ENCODE data around the gene TNFAIP2. TPM values are rescaled to one million over a fixed set of nuclear protein-coding genes. Genes with fewer than 3 reads are reported as not detected.
A peak's percentile ranks its signal among the peaks of the same experiment; 100 is the strongest.

The TNFAIP2 gene
- total and polyA plus RNA-seq, 3 experiments from 2014 or later, result 0.70 to 1.4 TPM; not detected in 1

DNA sequence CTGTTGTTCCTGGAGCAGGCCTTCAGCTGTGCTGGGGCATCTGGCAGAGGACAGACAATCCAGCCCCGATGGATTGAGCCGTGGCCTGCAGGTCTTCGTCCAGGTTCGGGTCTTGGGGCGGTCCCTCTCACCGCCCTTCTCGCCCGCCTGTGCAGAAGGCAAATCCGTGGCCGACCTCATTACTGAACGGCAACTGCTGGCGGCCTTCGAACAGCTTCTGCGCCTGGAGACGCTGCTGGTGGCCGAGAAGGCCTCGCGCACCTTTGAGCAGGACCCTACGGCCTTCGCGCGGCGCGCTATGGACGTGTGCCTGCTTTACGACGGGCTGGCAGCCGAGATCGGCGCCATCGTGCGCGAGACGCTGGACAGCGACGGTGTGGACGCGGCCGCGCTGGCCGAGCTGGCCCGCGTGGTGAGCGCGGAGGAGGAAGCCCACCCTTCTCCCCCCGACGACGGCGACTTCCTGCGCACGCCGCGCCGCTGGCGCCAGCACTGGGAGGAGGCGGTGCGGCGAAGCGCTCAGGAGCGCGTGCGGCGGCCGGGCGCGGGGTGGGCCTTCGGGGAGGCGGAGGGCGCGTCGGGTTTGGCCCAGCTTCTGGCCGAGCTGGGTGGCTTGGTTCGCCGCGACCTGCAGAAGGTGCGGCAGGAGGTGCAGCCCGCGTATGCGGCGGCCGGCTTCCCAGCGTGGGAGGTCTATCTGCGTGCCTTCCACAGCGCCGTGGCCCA, 21.1 kb upstream of the TNFAIP2 start:
- H3K27me3 Mint-ChIP-seq, result peaks cover 14 to 30% of the 10 kb centered on the region in 2 donors
- no peaks in the 10 kb centered on the region for H3K36me3 ChIP-seq (ENCODE audit: insufficient read depth, low read length)
- no peak for DNase-seq
- ChIA-PET CTCF (no interaction called here), POLR2A (no interaction called here)
- no peak overlapping the region for H3K27ac Mint-ChIP-seq
- peaks cover 5% of the 10 kb centered on the region for H3K4me1 ChIP-seq (ENCODE audit: insufficient read depth, low read length)
- H3K4me3 Mint-ChIP-seq, result no peak overlapping the region
- H3K4me1 Mint-ChIP-seq, result peaks cover 0 to 12% (median 5%) of the 10 kb centered on the region in 3 donors
- no peak overlapping the region for H3K4me3 ChIP-seq (ENCODE audit: low read length)
- H3K27ac ChIP-seq (ENCODE audit: low read depth, low read length), result no peak overlapping the region
- H3K9me3 ChIP-seq (ENCODE audit: low read length), result no peaks in the 10 kb centered on the region
- H3K27me3 ChIP-seq (ENCODE audit: insufficient read depth, low read length, poor library complexity, severe bottlenecking), result peaks cover 10% of the 10 kb centered on the region
- peaks cover 0 to 1% (median 0%) of the 10 kb centered on the region in 3 donors for H3K36me3 Mint-ChIP-seq
- H3K9me3 Mint-ChIP-seq, result no peaks in the 10 kb centered on the region

DNA sequence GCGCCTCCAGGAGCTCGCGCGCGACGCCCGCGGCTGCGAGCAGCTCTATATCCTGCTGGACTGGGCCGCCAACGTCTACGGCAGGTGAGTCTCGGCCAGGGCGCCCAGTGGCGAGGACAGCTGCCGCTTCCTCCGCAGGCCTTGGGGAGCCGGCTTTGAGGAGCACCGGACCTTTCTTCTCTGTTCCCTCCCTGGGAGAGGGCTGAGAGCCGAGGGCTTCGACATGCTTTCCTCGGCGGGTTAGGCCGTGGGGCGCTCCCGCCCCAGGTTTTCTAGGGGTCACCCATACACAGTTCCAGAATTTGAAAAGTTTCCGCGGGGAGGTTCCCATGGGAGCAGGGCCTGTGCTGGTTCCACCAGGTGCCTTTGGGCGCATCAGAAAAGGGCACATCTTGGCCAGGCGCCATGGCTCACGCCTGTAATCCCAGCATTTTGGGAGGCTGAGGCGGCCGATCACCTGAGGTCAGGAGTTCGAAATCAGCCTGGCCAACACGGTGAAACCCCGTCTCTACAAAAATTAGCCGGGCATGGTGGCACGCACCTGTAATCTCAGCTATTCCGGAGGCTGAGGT, 20.5 kb upstream of the TNFAIP2 start:
- Mint-ChIP-seq H3K27ac (no peak overlapping the region), H3K4me3 (no peak overlapping the region), H3K27me3 (peaks cover 14 to 25% of the 10 kb centered on the region in 2 donors), H3K36me3 (peaks cover 0 to 1% (median 0%) of the 10 kb centered on the region in 3 donors), H3K4me1 (peaks cover 0 to 12% (median 5%) of the 10 kb centered on the region in 3 donors), H3K9me3 (no peaks in the 10 kb centered on the region)
- ChIA-PET POLR2A (no interaction called here), CTCF (interaction anchor here (4.3 kb wide), 1 partner anchor 7 kb away, joined by 28 read pairs; the partner anchor contains the start of gene EXOC3L4)
- Histone ChIP-seq H3K27ac (ENCODE audit: low read depth, low read length) (no peak overlapping the region), H3K27me3 (ENCODE audit: insufficient read depth, low read length, poor library complexity, severe bottlenecking) (peaks cover 10% of the 10 kb centered on the region), H3K9me3 (ENCODE audit: low read length) (no peaks in the 10 kb centered on the region), H3K36me3 (ENCODE audit: insufficient read depth, low read length) (no peaks in the 10 kb centered on the region), H3K4me3 (ENCODE audit: low read length) (no peak overlapping the region), H3K4me1 (ENCODE audit: insufficient read depth, low read length) (peaks cover 5% of the 10 kb centered on the region)
- no peak for DNase-seq

DNA sequence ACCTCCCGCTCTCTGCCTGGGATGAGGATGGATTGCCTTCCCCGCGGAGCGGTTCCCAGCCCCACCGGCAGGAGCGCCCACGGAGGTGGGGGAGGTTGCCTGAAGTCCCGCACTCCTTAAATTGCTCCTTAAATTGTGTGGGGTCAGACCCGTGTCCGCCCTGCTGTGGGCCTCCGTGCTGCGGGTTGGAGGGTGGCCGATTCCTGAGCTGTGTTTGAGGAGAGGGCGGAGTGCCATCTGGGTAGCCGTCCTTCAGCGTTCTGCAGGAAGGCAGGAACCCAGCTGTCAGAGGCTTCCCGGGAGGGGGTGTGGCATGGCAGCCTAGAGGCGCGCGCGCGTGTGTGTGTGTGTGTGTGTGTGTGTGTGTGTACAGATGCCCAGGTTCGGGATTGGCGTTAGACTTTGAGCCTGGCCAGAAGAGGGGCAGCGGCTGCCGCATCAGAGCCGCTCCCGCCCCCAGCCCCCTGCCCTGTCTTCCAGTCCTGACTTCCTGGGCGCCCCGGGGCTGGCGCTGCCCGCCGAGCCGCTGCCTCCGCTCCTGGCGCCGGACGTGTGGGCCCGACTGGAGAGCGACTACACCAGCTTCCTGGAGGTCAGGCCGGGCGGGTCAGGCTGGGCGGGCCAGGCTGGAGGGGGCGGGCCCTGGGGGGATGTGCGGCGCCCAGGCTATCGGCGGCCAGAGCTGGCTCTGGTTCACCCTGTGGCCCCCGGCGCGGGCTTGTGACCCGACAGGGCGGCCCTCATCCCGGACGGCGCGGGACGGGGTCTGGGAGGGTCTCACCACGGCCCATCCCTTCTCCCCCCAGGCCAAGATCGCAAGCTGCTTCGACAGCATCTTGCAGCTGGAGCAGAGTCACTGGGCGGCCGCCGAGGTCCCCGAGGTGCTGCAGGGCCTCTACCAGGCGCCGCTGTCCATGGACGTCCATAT, 19.5 kb upstream of the TNFAIP2 start:
- H3K27ac Mint-ChIP-seq, result no peak overlapping the region
- Histone ChIP-seq H3K27me3 (ENCODE audit: insufficient read depth, low read length, poor library complexity, severe bottlenecking) (peaks cover 10% of the 10 kb centered on the region), H3K9me3 (ENCODE audit: low read length) (no peaks in the 10 kb centered on the region), H3K36me3 (ENCODE audit: insufficient read depth, low read length) (no peaks in the 10 kb centered on the region), H3K4me1 (ENCODE audit: insufficient read depth, low read length) (peaks cover 5% of the 10 kb centered on the region), H3K27ac (ENCODE audit: low read depth, low read length) (no peak overlapping the region), H3K4me3 (ENCODE audit: low read length) (no peak overlapping the region)
- POLR2A ChIA-PET, result no interaction called here
- H3K36me3 Mint-ChIP-seq, result peaks cover 0 to 1% (median 0%) of the 10 kb centered on the region in 3 donors
- peaks cover 0 to 12% (median 5%) of the 10 kb centered on the region in 3 donors for H3K4me1 Mint-ChIP-seq
- H3K9me3 Mint-ChIP-seq, result no peaks in the 10 kb centered on the region
- peaks cover 16 to 25% of the 10 kb centered on the region in 2 donors for H3K27me3 Mint-ChIP-seq
- peak overlapping the region in 1 of 7 donors; percentile 68 for H3K4me3 Mint-ChIP-seq
- DNase-seq, result no peak
- CTCF ChIA-PET, result interaction anchor here (0.9 to 4.3 kb wide), 10 partner anchors 8 to 409 kb away, joined by 3 to 28 read pairs (median 8); partner anchors contain the start of gene EXOC3L4

DNA sequence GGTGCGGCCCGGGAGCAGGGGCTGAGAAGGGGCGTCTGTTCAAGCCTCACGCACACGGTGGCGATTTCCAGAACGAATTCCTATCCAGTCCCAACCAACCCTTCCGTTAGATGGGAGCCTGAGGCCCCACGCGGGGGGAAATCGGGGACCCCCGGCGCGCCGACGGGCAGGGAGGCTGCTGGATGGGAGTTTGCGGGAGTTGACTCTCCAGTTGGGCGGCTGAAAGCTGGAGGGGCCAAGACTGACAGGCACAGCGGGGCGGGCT, 18.9 kb upstream of the TNFAIP2 start:
- Histone ChIP-seq H3K27ac (ENCODE audit: low read depth, low read length) (no peak overlapping the region), H3K9me3 (ENCODE audit: low read length) (no peaks in the 10 kb centered on the region), H3K36me3 (ENCODE audit: insufficient read depth, low read length) (no peaks in the 10 kb centered on the region), H3K4me1 (ENCODE audit: insufficient read depth, low read length) (peaks cover 5% of the 10 kb centered on the region), H3K4me3 (ENCODE audit: low read length) (no peak overlapping the region), H3K27me3 (ENCODE audit: insufficient read depth, low read length, poor library complexity, severe bottlenecking) (peaks cover 10% of the 10 kb centered on the region)
- peaks cover 0 to 12% (median 5%) of the 10 kb centered on the region in 3 donors for H3K4me1 Mint-ChIP-seq
- peaks cover 0 to 1% (median 0%) of the 10 kb centered on the region in 3 donors for H3K36me3 Mint-ChIP-seq
- H3K27me3 Mint-ChIP-seq, result peaks cover 16 to 25% of the 10 kb centered on the region in 2 donors
- CTCF ChIA-PET, result interaction anchor here (0.6 to 4.3 kb wide), 21 partner anchors 9 to 417 kb away, joined by 3 to 28 read pairs (median 5); partner anchors contain the start of gene EXOC3L4
- DNase-seq, result no peak
- no peak overlapping the region for H3K4me3 Mint-ChIP-seq
- no peaks in the 10 kb centered on the region for H3K9me3 Mint-ChIP-seq
- no peak overlapping the region for H3K27ac Mint-ChIP-seq
- POLR2A ChIA-PET, result no interaction called here

DNA sequence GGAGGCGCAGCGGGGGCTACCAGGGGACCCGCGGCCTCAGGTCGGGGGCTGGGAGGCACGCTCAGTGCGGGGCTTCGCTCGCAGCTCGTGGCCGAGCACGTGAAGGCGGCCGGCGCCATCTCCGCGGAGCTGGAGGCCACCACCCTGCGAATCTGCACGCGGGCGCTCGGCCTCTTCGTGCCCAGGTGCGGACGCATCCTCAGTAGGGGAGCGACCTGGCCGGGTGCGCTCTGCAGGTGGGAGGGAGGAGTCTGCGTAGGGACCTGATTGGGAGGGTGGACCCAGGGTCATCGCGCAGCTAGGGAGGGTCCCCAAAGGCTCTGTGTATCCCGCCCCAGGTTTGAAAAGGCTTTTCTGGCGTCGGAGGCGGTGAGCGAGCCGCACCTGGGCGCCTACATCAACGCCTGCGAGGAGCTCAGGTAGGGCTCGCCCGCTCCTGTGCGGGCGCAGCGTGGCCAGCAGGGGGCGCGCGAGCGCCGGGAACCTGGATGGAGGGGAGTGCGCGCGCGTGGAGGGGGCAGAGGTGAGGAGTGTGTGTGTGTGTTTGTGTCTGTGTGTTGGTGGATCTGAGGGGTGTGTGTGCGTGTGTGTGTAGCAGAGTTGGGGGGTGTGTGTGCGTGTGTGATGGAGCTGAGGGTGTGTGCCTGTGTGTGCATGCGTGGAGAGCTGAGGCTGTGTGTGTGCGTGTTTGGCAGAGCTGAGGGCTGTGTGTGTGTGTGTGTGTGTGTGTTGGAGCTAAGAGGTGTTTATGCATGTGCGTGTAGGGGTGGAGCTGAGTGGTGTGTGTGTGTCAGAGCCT, 18.4 kb upstream of the TNFAIP2 start:
- Mint-ChIP-seq H3K4me1 (peaks cover 0 to 12% (median 5%) of the 10 kb centered on the region in 3 donors), H3K36me3 (peaks cover 0 to 1% (median 0%) of the 10 kb centered on the region in 3 donors), H3K27me3 (peaks cover 16 to 25% of the 10 kb centered on the region in 2 donors), H3K4me3 (peak overlapping the region in 3 of 7 donors; percentile 27 to 40 (median 38)), H3K9me3 (no peaks in the 10 kb centered on the region), H3K27ac (no peak overlapping the region)
- Histone ChIP-seq H3K36me3 (ENCODE audit: insufficient read depth, low read length) (no peaks in the 10 kb centered on the region), H3K27ac (ENCODE audit: low read depth, low read length) (no peak overlapping the region), H3K4me1 (ENCODE audit: insufficient read depth, low read length) (peaks cover 5% of the 10 kb centered on the region), H3K4me3 (ENCODE audit: low read length) (no peak overlapping the region), H3K27me3 (ENCODE audit: insufficient read depth, low read length, poor library complexity, severe bottlenecking) (peaks cover 10% of the 10 kb centered on the region), H3K9me3 (ENCODE audit: low read length) (no peaks in the 10 kb centered on the region)
- peak; percentile 59 to 73 (median 65) for DNase-seq
- ChIA-PET CTCF (interaction anchor here (0.6 to 4.3 kb wide), 23 partner anchors 9 to 418 kb away, joined by 3 to 28 read pairs (median 5); partner anchors contain the start of gene EXOC3L4), POLR2A (no interaction called here)

DNA sequence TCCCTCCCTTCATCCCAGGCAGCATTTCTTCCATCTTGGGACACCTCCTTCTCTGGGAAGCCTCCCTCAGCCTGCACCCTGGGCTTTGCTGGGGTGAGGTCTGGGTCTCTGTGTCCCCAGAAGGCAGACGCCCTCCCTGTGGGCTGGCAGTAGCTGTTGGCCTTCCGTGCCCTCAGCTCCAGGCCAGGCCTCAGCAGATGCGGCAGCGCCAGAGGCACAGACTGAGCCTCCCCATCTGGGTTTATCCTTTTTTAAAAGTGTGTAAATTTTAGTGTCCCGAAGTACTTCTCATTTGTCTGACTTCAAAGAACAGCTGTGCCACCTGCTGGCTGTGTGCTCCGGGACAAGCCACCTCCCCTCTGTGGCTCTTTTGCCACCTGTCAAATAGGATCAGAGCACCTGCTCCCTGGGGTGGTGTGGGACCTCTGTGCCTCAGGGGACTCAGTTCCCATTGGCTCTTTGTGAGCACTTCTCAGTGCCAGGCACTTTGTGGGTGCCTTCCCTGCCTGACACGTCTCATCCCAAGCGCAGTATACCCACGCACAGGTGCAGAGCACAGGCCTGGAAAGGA, 17.6 kb upstream of the TNFAIP2 start:
- H3K9me3 Mint-ChIP-seq, result no peaks in the 10 kb centered on the region
- Histone ChIP-seq H3K36me3 (ENCODE audit: insufficient read depth, low read length) (no peaks in the 10 kb centered on the region), H3K27me3 (ENCODE audit: insufficient read depth, low read length, poor library complexity, severe bottlenecking) (peaks cover 10% of the 10 kb centered on the region), H3K4me3 (ENCODE audit: low read length) (no peak overlapping the region), H3K27ac (ENCODE audit: low read depth, low read length) (no peak overlapping the region), H3K9me3 (ENCODE audit: low read length) (no peaks in the 10 kb centered on the region), H3K4me1 (ENCODE audit: insufficient read depth, low read length) (peaks cover 5% of the 10 kb centered on the region)
- ChIA-PET POLR2A (no interaction called here), CTCF (interaction anchor here (0.9 to 4.3 kb wide), 15 partner anchors 10 to 411 kb away, joined by 3 to 28 read pairs (median 6); partner anchors contain the start of gene EXOC3L4)
- H3K4me1 Mint-ChIP-seq, result peaks cover 0 to 12% (median 5%) of the 10 kb centered on the region in 3 donors
- H3K27ac Mint-ChIP-seq, result no peak overlapping the region
- H3K4me3 Mint-ChIP-seq, result no peak overlapping the region
- no peak for DNase-seq
- H3K36me3 Mint-ChIP-seq, result peaks cover 0 to 1% (median 0%) of the 10 kb centered on the region in 3 donors
- peaks cover 16 to 25% of the 10 kb centered on the region in 2 donors for H3K27me3 Mint-ChIP-seq

DNA sequence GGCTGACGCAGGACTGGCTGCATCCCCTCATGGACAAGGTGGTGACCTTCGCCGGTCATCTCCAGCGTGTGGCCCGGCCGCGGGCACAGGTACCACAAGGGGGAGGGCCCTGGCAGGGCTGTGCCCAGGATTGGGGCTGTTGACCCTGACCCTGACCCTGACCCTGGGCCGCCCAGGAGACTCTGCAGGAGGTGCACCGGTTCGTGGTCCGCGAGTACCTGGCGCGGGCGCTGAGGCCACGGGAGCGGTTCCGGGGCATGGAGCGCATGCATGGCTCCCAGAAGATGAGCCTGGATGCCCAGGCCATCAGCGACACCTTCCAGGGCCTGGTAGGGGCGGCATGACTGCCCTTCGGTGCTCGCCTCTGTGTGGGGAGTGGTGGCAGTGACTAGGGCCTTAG, 15.8 kb upstream of the TNFAIP2 start:
- Mint-ChIP-seq H3K27me3 (peaks cover 15 to 20% of the 10 kb centered on the region in 2 donors), H3K9me3 (no peaks in the 10 kb centered on the region), H3K4me3 (no peak overlapping the region), H3K27ac (peak overlapping the region in 1 of 8 donors; percentile 78), H3K4me1 (peaks cover 0 to 10% (median 5%) of the 10 kb centered on the region in 3 donors), H3K36me3 (peaks cover 0 to 1% (median 0%) of the 10 kb centered on the region in 3 donors)
- Histone ChIP-seq H3K27ac (ENCODE audit: low read depth, low read length) (no peak overlapping the region), H3K9me3 (ENCODE audit: low read length) (no peaks in the 10 kb centered on the region), H3K27me3 (ENCODE audit: insufficient read depth, low read length, poor library complexity, severe bottlenecking) (peaks cover 7% of the 10 kb centered on the region), H3K4me3 (ENCODE audit: low read length) (no peak overlapping the region), H3K36me3 (ENCODE audit: insufficient read depth, low read length) (no peaks in the 10 kb centered on the region), H3K4me1 (ENCODE audit: insufficient read depth, low read length) (peaks cover 5% of the 10 kb centered on the region)
- no peak for DNase-seq
- POLR2A ChIA-PET, result no interaction called here
- CTCF ChIA-PET, result interaction anchor here (4.3 kb wide), 1 partner anchor 12 kb away, joined by 28 read pairs; the partner anchor contains the start of gene EXOC3L4
